ENCODE results near the gene C4BPA.

DNA sequence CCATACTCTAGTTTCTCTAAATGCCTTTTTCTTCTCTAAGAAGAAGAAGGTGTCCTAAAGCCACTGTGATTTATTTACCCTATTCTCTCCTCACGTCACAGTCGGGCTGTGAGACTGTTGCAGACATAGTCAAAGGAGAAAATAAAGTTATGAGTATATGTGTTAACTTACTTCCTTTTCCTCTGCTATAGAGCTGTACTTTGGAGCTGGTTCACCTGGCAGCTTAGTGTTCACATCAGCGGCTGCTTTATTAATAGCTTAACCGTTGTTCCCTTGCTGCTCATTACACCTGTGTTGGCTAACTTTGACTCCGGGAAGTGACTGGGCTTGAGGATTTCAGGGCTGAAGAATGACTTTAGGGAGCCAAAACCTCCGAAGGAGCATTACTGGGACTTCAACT lies 47.4 kb upstream of the C4BPA start:
- TF ChIP-seq CTCF (IDR thresholded peaks at IDR 0.05), result no peak
- no peak for TF ChIP-seq EP300 (IDR thresholded peaks at IDR 0.05)
